ENCODE data around the gene TCFL5.

TCFL5 gene

GRCh38 chr20:62808211-62808865, 53.3 kb downstream of the TCFL5 start:
- DNase-seq = peak; percentile 85

- DNase-seq = no peak
Observed at GRCh38 chr20:62807444-62808210, 54.0 kb downstream of the TCFL5 start.

DNA sequence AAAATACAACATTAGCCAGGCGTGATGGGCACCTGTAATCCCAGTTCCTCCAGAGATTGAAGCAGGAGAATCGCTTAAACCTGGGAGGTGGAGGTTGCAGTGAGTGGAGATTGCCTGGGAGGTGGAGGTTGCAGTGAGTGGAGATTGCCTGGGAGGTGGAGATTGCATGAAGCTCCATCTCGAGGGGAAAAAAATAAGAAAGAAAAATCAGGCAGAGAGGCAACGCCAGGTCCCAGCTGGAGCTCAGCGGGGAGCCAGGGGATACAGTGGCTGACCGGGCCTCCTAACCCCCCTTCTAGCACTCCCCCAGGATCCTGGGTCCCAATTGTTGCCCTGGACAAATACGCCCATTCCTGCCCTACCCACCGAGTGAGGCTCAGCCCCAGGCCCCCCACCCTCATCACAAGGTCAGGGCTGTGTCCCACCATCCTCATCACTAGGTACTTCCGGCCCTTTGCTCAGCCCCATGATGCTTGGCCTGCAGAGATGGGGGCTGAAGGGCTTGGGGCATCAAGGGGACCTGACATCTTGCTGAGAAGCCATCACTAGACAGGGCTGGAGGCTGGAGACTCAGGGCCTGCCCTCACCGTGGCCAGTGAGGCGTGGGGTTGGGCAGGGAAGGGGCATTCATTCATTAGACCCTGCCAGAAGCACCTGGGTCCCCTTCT, 55.1 kb downstream of the TCFL5 start:
- DNase-seq = no peak

DNA sequence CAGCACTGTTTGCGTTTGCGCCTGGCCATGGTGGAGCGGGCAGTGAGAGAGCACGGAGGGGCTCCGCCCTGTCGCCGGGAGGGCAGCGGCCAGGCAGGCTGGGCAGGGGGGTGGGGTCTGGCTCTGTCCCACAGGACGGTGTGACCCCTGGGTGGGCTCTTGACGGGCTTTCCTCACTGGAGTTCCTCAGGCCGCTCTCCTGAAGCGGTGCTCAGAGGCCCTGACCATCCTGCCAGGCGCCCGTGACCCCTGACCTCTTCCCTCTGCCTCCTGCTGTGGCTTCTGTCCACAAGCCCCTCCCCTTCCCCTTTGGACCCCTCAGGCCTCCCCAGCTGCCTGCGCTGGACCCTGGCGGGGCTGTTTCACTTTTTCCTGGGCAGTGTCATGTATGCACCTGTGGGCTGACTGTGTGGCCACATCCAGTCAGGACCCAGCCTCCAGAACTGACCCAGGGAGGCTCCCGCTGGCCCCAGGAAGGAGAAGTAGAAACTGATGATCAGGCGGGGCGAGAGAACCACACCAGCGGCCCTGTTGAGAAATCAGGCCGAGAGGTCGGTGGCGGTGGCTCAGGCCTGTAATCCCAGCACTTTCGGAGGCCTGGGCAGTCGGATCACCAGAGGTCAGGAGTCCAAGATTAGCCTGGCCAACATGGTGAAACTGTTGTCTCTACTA, 55.8 kb downstream of the TCFL5 start:
- no peak for DNase-seq

GRCh38 chr20:62805155-62805710, 56.4 kb downstream of the TCFL5 start:
- no peak for DNase-seq

- DNase-seq = peak; percentile 81
Observed at GRCh38 chr20:62804627-62805154, 56.9 kb downstream of the TCFL5 start, which contains the start of gene OGFR. Gene OGFR (plus strand): TSS chr20:62804835. CDS start chr20:62804860, 25 bp downstream.

DNA sequence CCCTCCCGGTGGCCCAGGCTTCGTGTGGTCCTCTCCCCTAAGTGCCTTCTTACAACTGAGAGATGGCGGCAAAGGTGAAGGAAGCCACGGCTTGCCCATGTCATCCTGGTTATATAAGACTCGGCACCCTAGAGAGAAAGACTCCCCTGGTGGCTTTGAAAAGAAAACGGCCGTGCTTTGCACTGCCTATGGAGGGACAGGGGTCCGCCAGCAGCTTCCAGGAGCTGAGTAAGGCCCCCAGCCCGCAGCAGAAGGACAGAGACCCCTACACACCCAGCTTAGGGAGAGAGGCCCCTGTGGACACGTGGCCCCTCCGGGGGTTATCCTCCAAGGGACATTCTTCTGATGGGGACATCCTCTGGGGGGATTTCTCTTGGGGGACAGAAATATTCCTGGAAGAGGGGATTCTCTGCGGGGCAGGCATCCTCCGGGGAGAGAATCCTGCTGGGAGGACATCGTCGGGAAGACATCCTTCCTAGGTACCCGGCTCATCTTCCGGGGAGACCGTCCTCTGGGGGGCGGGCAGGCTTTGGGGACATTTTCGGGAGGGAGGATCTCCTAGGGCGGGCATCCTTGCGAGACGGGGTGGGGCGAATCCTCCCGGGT, 57.5 kb downstream of the TCFL5 start:
- no peak for DNase-seq

- DNase-seq = no peak
Observed at GRCh38 chr20:62802026-62802712, 59.5 kb downstream of the TCFL5 start.

DNA sequence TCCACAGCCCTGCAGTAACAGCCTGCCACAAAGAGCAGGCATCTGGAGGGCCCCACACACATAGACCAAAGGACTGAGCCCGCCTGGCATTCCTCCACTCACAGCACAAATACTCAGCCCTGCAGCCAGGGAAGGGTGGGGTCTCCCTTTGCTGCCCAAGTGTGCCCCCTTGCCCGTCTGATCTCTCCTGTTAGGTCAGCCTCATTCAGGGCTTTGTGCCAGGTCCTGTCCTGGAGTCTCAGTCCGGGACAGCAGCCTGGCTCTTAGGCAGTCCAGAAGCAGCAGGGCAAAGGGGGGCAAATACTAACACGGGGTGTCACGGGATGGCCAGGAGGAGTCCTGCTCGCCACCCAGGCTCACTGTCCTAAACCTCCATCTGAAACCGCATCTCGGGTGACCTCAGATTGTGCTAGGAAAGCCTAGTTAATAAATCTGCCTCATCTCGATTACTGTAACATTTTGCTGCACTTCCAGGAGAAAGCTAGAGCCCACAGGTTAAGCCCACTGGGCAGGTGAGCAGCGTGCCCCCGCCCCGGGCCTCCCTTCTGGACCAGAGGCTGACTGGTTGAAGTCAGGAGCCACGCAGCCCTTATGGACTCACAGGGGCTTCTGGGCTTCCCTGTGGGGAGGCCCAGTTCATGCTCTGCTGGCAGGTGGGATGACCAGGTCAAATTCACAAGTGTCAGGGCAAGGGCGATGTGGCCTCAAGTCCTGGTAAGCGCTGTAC, 60.2 kb downstream of the TCFL5 start:
- DNase-seq = no peak

DNA sequence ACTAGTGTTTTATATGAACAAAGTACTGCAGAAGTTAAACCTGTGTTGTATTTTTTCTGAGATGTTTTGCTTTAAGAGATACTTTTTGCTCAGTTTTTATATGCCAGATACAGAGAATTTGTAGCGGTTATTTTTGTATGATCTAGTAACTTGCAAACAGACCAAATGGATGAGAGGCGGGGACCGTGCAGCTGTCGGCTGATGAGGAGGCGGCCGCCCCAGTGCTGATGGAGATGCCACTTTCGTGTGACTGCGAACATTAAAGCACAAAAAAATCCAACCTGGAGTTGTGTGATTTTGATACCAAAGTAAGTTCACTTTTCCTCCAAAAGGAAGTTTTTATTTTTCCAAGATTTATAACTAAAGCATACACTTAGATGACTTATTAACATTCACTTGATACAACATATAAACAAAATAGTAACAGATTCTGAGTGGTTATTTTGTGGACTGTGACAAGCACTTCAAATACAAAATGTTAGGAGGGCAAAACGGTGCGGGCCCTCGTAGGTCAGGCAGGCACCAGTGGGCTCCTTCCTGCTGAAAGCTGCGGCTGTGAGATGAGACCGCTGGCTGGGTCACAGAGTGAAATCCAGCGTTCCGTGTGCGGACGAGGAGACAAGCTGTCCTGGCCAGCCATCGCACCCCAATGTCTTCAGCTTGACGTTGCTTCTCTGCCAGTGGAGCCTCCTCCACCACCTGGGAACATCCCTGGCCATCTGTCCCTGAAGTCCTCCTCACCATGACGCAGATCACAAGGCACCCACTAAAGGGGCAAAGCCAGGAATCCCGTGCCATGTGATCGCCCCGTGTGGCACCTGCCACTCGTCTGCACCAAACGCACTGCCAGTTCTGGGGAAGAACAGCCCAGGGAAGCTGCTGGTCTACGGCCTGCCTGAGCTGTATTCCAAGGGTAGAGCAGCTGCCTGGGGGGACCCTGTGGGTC, 61.0 kb downstream of the TCFL5 start:
- DNase-seq = no peak

DNA sequence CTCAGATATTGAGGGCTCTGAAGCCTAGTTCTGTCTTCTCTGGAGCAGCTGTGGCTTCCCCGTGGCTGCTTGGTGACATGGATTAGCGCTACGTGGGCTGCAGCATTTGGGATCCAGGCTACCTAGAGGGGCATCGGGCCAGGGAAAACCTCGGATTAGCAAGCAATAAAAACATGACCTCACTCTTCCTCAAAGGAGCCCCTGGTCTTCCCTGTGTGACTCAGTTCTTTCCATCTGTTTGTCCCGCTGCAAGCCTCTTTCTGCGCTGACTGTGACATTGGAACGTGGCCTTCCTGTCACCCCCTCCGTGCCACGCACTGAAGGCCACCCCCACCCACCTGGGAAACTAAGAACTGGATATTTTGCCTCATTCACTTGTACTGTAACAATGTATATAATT, 61.7 kb downstream of the TCFL5 start:
- no peak for DNase-seq

GRCh38 chr20:62799459-62799858, 62.2 kb downstream of the TCFL5 start:
- no peak for DNase-seq

- DNase-seq = no peak
Observed at GRCh38 chr20:62799036-62799435, 62.6 kb downstream of the TCFL5 start.

DNA sequence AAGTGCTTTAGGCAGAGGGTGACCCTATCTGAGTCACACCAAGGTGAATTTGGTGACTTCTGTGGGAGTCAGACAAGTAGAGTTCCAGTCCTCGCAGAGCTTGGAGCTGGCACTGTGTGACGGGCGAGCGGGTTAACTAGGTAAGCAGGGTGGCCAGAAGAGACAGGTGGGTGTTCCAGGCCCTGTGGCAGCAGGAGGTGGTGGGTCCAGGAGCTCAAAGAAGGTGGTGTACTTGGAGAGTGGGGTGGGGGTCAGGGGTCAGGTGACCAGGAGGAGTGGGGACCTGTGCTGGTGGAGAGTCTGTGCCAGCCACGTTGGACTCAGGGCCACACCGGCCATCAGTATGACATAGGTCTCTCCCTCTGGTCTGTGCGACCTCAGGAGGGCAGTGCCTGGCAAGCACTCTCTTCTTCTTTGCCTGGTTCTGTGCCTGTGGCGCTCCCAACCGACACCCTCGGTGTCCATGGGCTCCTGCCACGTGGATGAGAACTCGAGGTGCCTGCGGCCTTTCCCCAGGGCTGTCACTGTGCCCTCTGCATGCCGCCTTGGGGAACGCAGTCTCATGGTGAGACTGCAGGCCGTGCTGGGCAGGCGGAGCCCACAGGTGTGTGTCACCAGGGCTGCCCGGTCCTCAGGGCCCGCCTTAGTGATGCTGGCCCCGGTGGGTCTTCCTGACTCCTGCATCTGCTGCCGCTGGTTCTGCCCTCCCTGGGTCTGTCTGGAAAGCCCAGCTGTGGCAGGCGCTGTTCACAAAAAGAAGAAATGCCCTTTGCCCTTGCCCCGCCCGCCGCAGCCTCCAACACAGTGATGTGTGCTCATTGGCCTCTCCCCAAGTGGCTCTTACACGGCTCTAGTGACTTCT, 63.7 kb downstream of the TCFL5 start:
- no peak for DNase-seq

GRCh38 chr20:62796699-62797491, 64.7 kb downstream of the TCFL5 start:
- no peak for DNase-seq

DNA sequence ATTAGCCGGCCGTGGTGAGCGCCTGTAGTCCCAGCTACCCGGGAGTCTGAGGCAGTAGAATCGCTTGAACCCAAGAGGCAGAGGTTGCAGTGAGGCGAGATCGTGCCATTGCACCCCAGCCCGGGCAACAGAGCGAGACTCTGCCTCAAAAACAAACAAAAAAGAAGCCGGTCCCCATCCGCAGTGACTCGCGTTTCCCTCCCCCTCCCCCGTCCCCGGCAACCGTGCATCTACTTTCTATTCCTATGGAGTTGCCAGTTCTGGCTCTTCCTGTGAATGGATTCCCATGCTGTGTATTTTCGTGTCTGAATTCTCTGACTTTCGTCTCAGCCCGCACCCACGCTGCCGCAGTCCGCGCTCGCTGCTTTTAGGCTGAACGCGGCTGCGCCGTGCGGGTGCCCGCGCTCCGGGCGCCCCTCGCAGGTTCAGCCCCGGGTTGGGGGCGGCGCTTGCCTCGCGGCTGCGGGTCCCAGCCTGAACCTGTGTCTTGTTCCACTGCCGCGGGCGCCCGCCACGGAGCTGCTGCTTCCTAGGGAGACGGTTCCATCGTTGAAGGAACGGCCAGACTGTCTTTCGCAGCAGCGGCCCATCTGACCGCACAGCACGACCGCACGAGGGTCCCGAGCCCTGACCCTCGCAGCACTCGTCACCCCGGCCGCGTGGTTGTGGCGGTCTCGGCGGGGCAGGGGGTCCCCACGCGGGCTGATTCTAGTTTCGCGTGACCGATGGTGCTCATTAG, 66.4 kb downstream of the TCFL5 start:
- DNase-seq = peak; percentile 73

Measured in right forelimb (tissue), 1 donor.